Adrenal gland (tissue), 5 donors: Measurements from ENCODE around the gene IST1.

ENCODE experiments used
- POLR2A ChIP-seq, 2 donors: fragments of 450-650 bp; IDR thresholded peaks; one replicate each; pipeline ENCODE4 v1.6.1; 2017; ENCODE audit warnings: antibody characterized with exemption in 2 of 2, mild to moderate bottlenecking in 2 of 2, moderate library complexity in 1 of 2
- TF ChIP-seq, protein P1 (sequence below), 6 experiments: fragments of 450-650 bp in 4 of 6; fragments of 200-600 bp in 2 of 6; sonication (generic) in 1 of 6; IDR thresholded peaks; 1 replicate in 5 of 6; 2 replicates in 1 of 6; pipeline versions ENCODE4 v1.5.1 to v1.8.0; 2016 to 2021; ENCODE audit warnings: antibody characterized with exemption in 6 of 6, mild to moderate bottlenecking in 2 of 6, moderate library complexity in 1 of 6
- donor health status: DM: no; HTN: no; CAD: no.

DNA sequence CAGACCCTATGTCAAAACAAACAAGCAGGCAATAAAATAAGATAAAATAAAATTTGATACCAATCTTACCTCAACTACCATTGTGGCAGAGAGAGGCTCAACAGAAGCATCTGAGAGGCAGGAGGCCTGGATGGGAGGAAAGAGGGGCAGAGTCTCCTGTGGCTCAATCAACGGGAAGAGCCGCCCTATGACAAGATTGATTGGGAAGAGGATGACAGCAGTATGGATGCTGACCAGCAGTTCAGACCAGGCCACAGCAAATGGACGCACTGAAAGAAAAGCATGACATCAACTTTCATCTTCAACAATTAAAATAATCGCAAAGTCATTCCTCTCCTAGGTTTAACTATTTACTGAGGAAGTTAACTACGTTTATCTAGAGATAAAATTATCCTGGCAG is 57.5 kb downstream of the IST1 start:
- TF ChIP-seq, protein P1, sequence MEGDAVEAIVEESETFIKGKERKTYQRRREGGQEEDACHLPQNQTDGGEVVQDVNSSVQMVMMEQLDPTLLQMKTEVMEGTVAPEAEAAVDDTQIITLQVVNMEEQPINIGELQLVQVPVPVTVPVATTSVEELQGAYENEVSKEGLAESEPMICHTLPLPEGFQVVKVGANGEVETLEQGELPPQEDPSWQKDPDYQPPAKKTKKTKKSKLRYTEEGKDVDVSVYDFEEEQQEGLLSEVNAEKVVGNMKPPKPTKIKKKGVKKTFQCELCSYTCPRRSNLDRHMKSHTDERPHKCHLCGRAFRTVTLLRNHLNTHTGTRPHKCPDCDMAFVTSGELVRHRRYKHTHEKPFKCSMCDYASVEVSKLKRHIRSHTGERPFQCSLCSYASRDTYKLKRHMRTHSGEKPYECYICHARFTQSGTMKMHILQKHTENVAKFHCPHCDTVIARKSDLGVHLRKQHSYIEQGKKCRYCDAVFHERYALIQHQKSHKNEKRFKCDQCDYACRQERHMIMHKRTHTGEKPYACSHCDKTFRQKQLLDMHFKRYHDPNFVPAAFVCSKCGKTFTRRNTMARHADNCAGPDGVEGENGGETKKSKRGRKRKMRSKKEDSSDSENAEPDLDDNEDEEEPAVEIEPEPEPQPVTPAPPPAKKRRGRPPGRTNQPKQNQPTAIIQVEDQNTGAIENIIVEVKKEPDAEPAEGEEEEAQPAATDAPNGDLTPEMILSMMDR (IDR thresholded peaks at IDR 0.05): no peak
- TF ChIP-seq POLR2A (IDR thresholded peaks at IDR 0.05): no peak
